Trophoblast cell (in vitro differentiated cells and primary cell): ENCODE data around the gene PNMA6E.
"Not testable (repeated sequence)": the region's sequence is repeated elsewhere in the genome, so short reads cannot be mapped to it uniquely, and the experiment has no call there.

Experiments
- DNase-seq, 2 donors: peaks; one replicate each; pipeline ENCODE4 v3.0.0-alpha.2; 2016
- H2AFZ ChIP-seq: 2 replicates; pipeline ENCODE4 v1.6.1; 2013; ENCODE audit warnings: low read length, moderate library complexity, mild to moderate bottlenecking; ENCODE audit not compliant: insufficient read depth, poor library complexity
- H2AK5ac ChIP-seq: 2 replicates; pipeline ENCODE4 v1.6.1; 2013; ENCODE audit warnings: mild to moderate bottlenecking, low read length
- H2BK120ac ChIP-seq: 2 replicates; pipeline ENCODE4 v1.6.1; 2013; ENCODE audit warnings: low read length, mild to moderate bottlenecking, moderate library complexity; ENCODE audit not compliant: insufficient read depth, poor library complexity
- H2BK12ac ChIP-seq: 2 replicates; pipeline ENCODE4 v1.6.1; 2013; ENCODE audit warnings: mild to moderate bottlenecking, low read length, moderate library complexity
- H2BK5ac ChIP-seq: 2 replicates; pipeline ENCODE4 v1.6.1; 2013; ENCODE audit warnings: low read length, low read depth, moderate library complexity, mild to moderate bottlenecking; ENCODE audit not compliant: poor library complexity
- H3K14ac ChIP-seq: 2 replicates; pipeline ENCODE4 v1.6.1; 2013; ENCODE audit warnings: mild to moderate bottlenecking, low read length
- H3K18ac ChIP-seq: 2 replicates; pipeline ENCODE4 v1.6.1; 2013; ENCODE audit warnings: mild to moderate bottlenecking, low read length
- H3K23ac ChIP-seq: 2 replicates; pipeline ENCODE4 v1.6.1; 2013; ENCODE audit warnings: low read length
- H3K27ac ChIP-seq: 2 replicates; pipeline ENCODE4 v1.5.1; 2013; ENCODE audit warnings: low read depth, mild to moderate bottlenecking, inconsistent platforms, low read length, moderate library complexity
- H3K27me3 ChIP-seq: 2 replicates; pipeline ENCODE4 v1.6.1; 2013; ENCODE audit warnings: inconsistent platforms, mild to moderate bottlenecking, low read length, moderate library complexity; ENCODE audit not compliant: insufficient read depth
- H3K36me3 ChIP-seq, 2 experiments: 1 replicate in 1 of 2; 2 replicates in 1 of 2; pipeline ENCODE4 v1.6.1; 2013; ENCODE audit warnings: low read length in 2 of 2, mild to moderate bottlenecking in 2 of 2, moderate library complexity in 1 of 2; ENCODE audit not compliant: insufficient read depth in 2 of 2, control insufficient read depth in 1 of 2
- H3K4ac ChIP-seq: 2 replicates; pipeline ENCODE4 v1.6.1; 2013; ENCODE audit warnings: low read depth, mild to moderate bottlenecking, low read length, moderate library complexity
- H3K4me1 ChIP-seq, 2 experiments: 1 replicate in 1 of 2; 2 replicates in 1 of 2; pipeline ENCODE4 v1.6.1; 2013; ENCODE audit warnings: low read length in 2 of 2, mild to moderate bottlenecking in 2 of 2, moderate library complexity in 1 of 2; ENCODE audit not compliant: insufficient read depth in 2 of 2, control insufficient read depth in 1 of 2
- H3K4me2 ChIP-seq: 2 replicates; pipeline ENCODE4 v1.6.1; 2013; ENCODE audit warnings: inconsistent platforms, mild to moderate bottlenecking, low read length, moderate library complexity
- H3K4me3 ChIP-seq: 2 replicates; pipeline ENCODE4 v1.5.1; 2013; ENCODE audit warnings: mild to moderate bottlenecking, low read depth, low read length, inconsistent platforms
- H3K79me1 ChIP-seq: one replicate; pipeline ENCODE4 v1.6.1; 2013; ENCODE audit warnings: low read length
- H3K79me2 ChIP-seq: 2 replicates; pipeline ENCODE4 v1.6.1; 2013; ENCODE audit warnings: low read length, mild to moderate bottlenecking; ENCODE audit not compliant: control insufficient read depth, insufficient read depth, poor library complexity
- H3K9ac ChIP-seq: 2 replicates; pipeline ENCODE4 v1.6.1; 2013; ENCODE audit warnings: mild to moderate bottlenecking, low read length
- H3K9me3 ChIP-seq: 2 replicates; pipeline ENCODE4 v1.6.1; 2013; ENCODE audit warnings: low read depth, mild to moderate bottlenecking, control low read depth, inconsistent platforms, low read length; ENCODE audit not compliant: insufficient read depth
- H4K12ac ChIP-seq: 2 replicates; pipeline ENCODE4 v1.6.1; 2013; ENCODE audit warnings: low read depth, mild to moderate bottlenecking, low read length, moderate library complexity
- H4K8ac ChIP-seq: 2 replicates; pipeline ENCODE4 v1.6.1; 2013; ENCODE audit warnings: low read depth, mild to moderate bottlenecking, low read length, moderate library complexity
- H4K91ac ChIP-seq: one replicate; pipeline ENCODE4 v1.6.1; 2013; ENCODE audit warnings: low read depth, mild to moderate bottlenecking, low read length, moderate library complexity
- WGBS: extraction: QIAGEN DNeasy Blood & Tissue Kit; methylation state at CpG from one replicate; pipeline ENCODE4 v1.1.7; 2013; ENCODE audit warnings: missing lambda C conversion rate; ENCODE audit not compliant: insufficient read length, insufficient coverage; ENCODE audit errors: extremely low coverage; 5-methylcytosine and 5-hydroxymethylcytosine counted together

The PNMA6E gene

DNA sequence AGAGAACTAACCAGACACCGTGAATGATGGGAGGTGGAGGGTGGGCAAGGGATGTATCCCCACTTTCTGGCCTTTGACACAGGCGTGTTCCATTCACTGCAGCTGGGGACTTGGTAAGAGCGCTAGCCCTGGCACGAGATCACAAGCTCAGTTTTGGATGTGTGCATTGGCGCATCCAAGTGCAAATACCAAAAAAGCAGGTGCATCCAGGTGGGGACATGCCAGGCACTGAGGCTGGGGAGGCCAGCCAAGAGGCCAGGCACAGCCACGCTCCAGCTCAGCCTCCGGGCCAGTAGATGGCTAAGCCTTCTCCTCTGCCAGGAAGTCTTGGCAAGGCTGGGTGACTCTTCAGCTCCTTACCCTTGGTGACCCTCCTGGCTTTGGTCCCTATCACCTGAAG, 5.8 kb upstream of the PNMA6E start:
- no CpG with 5 or more reads among the region's 7 CpGs for WGBS
- H3K36me3 ChIP-seq = no peaks in the 10 kb centered on the region
- H3K4me3 ChIP-seq = no peak overlapping the region
- H3K9ac ChIP-seq = no peak overlapping the region
- H3K4me2 ChIP-seq = no peak overlapping the region
- H3K27me3 ChIP-seq = no peaks in the 10 kb centered on the region
- H2BK12ac ChIP-seq = no peak overlapping the region
- H3K9me3 ChIP-seq = no peaks in the 10 kb centered on the region
- H3K18ac ChIP-seq = no peak overlapping the region
- H2AK5ac ChIP-seq = no peak overlapping the region
- no peaks in the 10 kb centered on the region for H3K79me2 ChIP-seq
- no peak overlapping the region for H4K12ac ChIP-seq
- peaks cover 1% of the 10 kb centered on the region for H3K79me1 ChIP-seq
- H4K91ac ChIP-seq = no peak overlapping the region
- DNase-seq = no peak
- H3K4me1 ChIP-seq = peaks cover 10 to 16% of the 10 kb centered on the region in 2 experiments
- H3K4ac ChIP-seq = no peak overlapping the region
- H4K8ac ChIP-seq = no peak overlapping the region
- no peak overlapping the region for H3K23ac ChIP-seq
- no peak overlapping the region for H2BK5ac ChIP-seq
- no peak overlapping the region for H2BK120ac ChIP-seq
- H2AFZ ChIP-seq = no peak overlapping the region
- no peak overlapping the region for H3K14ac ChIP-seq
- no peak overlapping the region for H3K27ac ChIP-seq

DNA sequence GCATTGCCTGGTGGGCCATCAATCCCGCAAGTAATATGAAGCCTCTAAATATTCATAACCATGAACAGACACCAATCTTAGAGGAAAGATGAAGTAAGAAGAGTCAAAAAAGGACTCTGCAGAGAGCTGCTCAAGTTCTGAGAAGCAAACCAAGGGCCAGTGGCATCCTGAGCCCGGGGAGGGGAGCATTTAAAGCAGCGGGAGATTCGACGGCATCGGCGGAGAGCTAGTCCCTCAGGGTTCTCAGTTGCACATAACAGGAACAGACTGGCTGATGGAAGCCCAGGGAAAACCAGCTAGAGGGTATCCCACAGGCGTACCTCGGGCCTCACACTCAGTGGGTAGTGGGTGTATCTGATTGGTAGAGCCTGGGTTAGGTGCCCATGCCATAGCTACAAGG, 4.9 kb upstream of the PNMA6E start:
- Histone ChIP-seq H2AK5ac (no peak overlapping the region), H2AFZ (no peak overlapping the region), H3K18ac (no peak overlapping the region), H4K8ac (no peak overlapping the region), H3K4me2 (no peak overlapping the region), H3K4me1 (peaks cover 7 to 11% of the 10 kb centered on the region in 2 experiments), H3K14ac (no peak overlapping the region), H2BK120ac (no peak overlapping the region), H3K27ac (no peak overlapping the region), H3K4me3 (no peak overlapping the region), H2BK12ac (no peak overlapping the region), H3K9ac (no peak overlapping the region), H3K79me1 (no peaks in the 10 kb centered on the region), H4K12ac (no peak overlapping the region), H3K27me3 (no peaks in the 10 kb centered on the region), H3K36me3 (no peaks in the 10 kb centered on the region), H3K4ac (no peak overlapping the region), H4K91ac (no peak overlapping the region), H2BK5ac (no peak overlapping the region), H3K23ac (no peak overlapping the region), H3K9me3 (no peaks in the 10 kb centered on the region), H3K79me2 (no peaks in the 10 kb centered on the region)
- no CpG with 5 or more reads among the region's 9 CpGs for WGBS
- no peak for DNase-seq

DNA sequence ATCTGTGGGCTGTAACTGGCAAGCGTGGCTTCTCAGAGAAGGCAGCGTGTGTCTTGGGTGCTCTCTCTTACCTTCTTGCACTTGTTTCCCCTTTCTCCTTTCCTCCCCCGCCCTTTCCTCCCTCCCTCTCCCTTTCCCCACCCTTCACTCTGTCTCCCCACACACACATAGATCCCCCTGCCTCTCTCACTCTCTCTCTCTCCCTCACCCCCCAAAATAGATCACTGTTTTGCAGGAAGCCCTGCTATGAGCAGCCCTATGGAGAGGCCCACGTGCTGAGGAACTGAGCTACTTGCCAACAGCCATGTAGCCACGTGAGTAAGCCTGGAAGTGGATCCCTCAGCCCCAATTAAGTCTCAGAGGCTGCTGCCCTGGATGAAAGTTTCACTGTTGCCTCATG, 4.3 kb upstream of the PNMA6E start:
- H3K79me1 ChIP-seq = no peaks in the 10 kb centered on the region
- no peak overlapping the region for H3K4me3 ChIP-seq
- no peak overlapping the region for H2BK120ac ChIP-seq
- H3K9ac ChIP-seq = no peak overlapping the region
- H3K4me1 ChIP-seq = peaks cover 6 to 7% of the 10 kb centered on the region in 2 experiments
- H4K8ac ChIP-seq = no peak overlapping the region
- no peak overlapping the region for H3K18ac ChIP-seq
- no peak for DNase-seq
- no peak overlapping the region for H2BK12ac ChIP-seq
- H4K91ac ChIP-seq = no peak overlapping the region
- H2BK5ac ChIP-seq = no peak overlapping the region
- no peak overlapping the region for H2AK5ac ChIP-seq
- no peaks in the 10 kb centered on the region for H3K36me3 ChIP-seq
- no peaks in the 10 kb centered on the region for H3K9me3 ChIP-seq
- H3K14ac ChIP-seq = no peak overlapping the region
- no peaks in the 10 kb centered on the region for H3K27me3 ChIP-seq
- H3K27ac ChIP-seq = no peak overlapping the region
- no peak overlapping the region for H3K4me2 ChIP-seq
- H3K4ac ChIP-seq = no peak overlapping the region
- no CpG with 5 or more reads among the region's 5 CpGs for WGBS
- no peak overlapping the region for H2AFZ ChIP-seq
- H3K79me2 ChIP-seq = no peaks in the 10 kb centered on the region
- H4K12ac ChIP-seq = no peak overlapping the region
- no peak overlapping the region for H3K23ac ChIP-seq

DNA sequence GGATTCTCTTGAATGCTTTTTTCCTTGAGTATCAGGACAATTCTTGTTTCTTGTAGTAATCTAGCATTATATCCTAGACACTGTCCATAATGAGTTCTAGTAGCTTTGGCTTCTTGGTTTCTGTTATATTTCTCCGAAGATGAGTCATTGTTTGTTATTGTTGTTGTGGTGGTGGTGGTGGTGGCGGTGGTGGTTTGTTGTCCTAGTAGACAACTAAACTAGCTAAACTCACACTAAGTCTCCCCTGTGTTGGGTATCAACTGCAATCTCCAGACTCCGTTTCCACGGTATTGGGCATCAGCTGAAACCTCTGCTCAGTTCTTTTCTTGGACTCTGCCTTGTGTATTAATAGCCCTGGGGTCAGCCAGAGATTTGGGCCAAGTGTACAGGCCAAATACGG, 3.2 kb upstream of the PNMA6E start:
- not testable (repeated sequence) for H3K4me2 ChIP-seq, H3K79me1 ChIP-seq, H3K27ac ChIP-seq, H3K4me3 ChIP-seq, H4K91ac ChIP-seq, H2AFZ ChIP-seq, H2BK120ac ChIP-seq, H3K27me3 ChIP-seq, H3K9ac ChIP-seq, H3K9me3 ChIP-seq, H2BK5ac ChIP-seq, H2BK12ac ChIP-seq, H3K18ac ChIP-seq, H3K23ac ChIP-seq, H3K4ac ChIP-seq, H4K12ac ChIP-seq, H3K36me3 ChIP-seq, H3K79me2 ChIP-seq, H4K8ac ChIP-seq, H3K4me1 ChIP-seq, DNase-seq, H2AK5ac ChIP-seq, H3K14ac ChIP-seq
- no CpG with 5 or more reads among the region's 5 CpGs for WGBS
